SU-DHL-6 (cell line): Measurements from ENCODE around the gene ANKRD36C.
"Not testable (repeated sequence)": the region's sequence is repeated elsewhere in the genome, so short reads cannot be mapped to it uniquely, and the experiment has no call there.

Experiments
- H2AFZ ChIP-seq: fragments of 200-600 bp; sonication (generic); 2 replicates; pipeline ENCODE4 v1.6.1; 2014; ENCODE audit warnings: low read depth, mild to moderate bottlenecking, moderate library complexity, mixed read lengths, antibody characterized with exemption, low read length; ENCODE audit not compliant: severe bottlenecking
- H3F3A ChIP-seq: fragments of 200-600 bp; shearing (Covaris generic); 2 replicates; pipeline ENCODE4 v1.6.0; 2016; ENCODE audit warnings: antibody characterized with exemption, mild to moderate bottlenecking; ENCODE audit not compliant: insufficient read depth
- H3K27ac ChIP-seq: fragments of 200-600 bp; sonication (generic); 2 replicates; pipeline ENCODE4 v1.5.1; 2016; ENCODE audit warnings: low read depth, mild to moderate bottlenecking, low read length, moderate library complexity, mixed read lengths
- H3K27me3 ChIP-seq: fragments of 200-600 bp; sonication (generic), shearing (Covaris generic); 2 replicates; pipeline ENCODE4 v1.6.0; 2014; ENCODE audit warnings: mild to moderate bottlenecking, low read length
- H3K36me3 ChIP-seq: fragments of 200-600 bp; sonication (generic); 2 replicates; pipeline ENCODE4 v1.6.1; 2014; ENCODE audit warnings: mild to moderate bottlenecking, low read length, mixed read lengths
- H3K4me2 ChIP-seq: fragments of 300-600, 200-600 bp; shearing (Covaris generic), sonication (generic); 2 replicates; pipeline ENCODE4 v1.6.0; 2014; ENCODE audit warnings: low read length, low read depth, mild to moderate bottlenecking; ENCODE audit not compliant: poor library complexity, severe bottlenecking
- H3K4me3 ChIP-seq: fragments of 200-600 bp; sonication (generic); 2 replicates; pipeline ENCODE4 v1.5.1; 2014; ENCODE audit warnings: antibody characterized with exemption, low read length, mild to moderate bottlenecking, mixed read lengths; ENCODE audit not compliant: insufficient read depth, poor library complexity, severe bottlenecking
- H3K79me2 ChIP-seq: fragments of 200-600 bp; sonication (generic); 2 replicates; pipeline ENCODE4 v1.6.1; 2014; ENCODE audit warnings: mild to moderate bottlenecking, low read length, moderate library complexity; ENCODE audit not compliant: insufficient read depth
- H3K9ac ChIP-seq: fragments of 200-600 bp; sonication (generic); 2 replicates; pipeline ENCODE4 v1.7.0; 2014; ENCODE audit warnings: mild to moderate bottlenecking, low read length
- H3K9me2 ChIP-seq: fragments of 200-600 bp; sonication (generic); replicated peaks from 2 replicates; pipeline ENCODE4 v1.6.1; 2014; ENCODE audit warnings: low read length; ENCODE audit not compliant: insufficient read depth
- H3K9me3 ChIP-seq: fragments of 200-600 bp; sonication (generic); 2 replicates; pipeline ENCODE4 v1.6.1; 2014; ENCODE audit warnings: low read length, mixed read lengths; ENCODE audit not compliant: insufficient read depth
- H4K20me1 ChIP-seq: fragments of 200-600 bp; sonication (generic); 2 replicates; pipeline ENCODE4 v1.6.1; 2014; ENCODE audit warnings: low read depth, mild to moderate bottlenecking, antibody characterized with exemption, low read length, moderate library complexity, mixed read lengths
- CTCF ChIP-seq: fragments of 200-600 bp; sonication (generic); IDR thresholded peaks from one replicate; pipeline ENCODE4 v1.5.1; 2017; ENCODE audit warnings: antibody characterized with exemption, mild to moderate bottlenecking, low read length, moderate library complexity; ENCODE audit not compliant: insufficient read depth, poor library complexity, severe bottlenecking

Gene ANKRD36C

GRCh38 chr2:96008051-96008450 lies 16.4 kb upstream of the ANKRD36C start:
- H3K4me3 ChIP-seq, H2AFZ ChIP-seq, H3K9ac ChIP-seq, H3K27ac ChIP-seq, H3K9me2 ChIP-seq, H3K27me3 ChIP-seq, H3K9me3 ChIP-seq, H3F3A ChIP-seq, H3K4me2 ChIP-seq, H3K79me2 ChIP-seq, H3K36me3 ChIP-seq, H4K20me1 ChIP-seq: not testable (repeated sequence)

GRCh38 chr2:96006248-96006647 lies 14.6 kb upstream of the ANKRD36C start:
- H2AFZ ChIP-seq, H3K27ac ChIP-seq, H3F3A ChIP-seq, H3K4me3 ChIP-seq, H3K9me2 ChIP-seq, H3K9me3 ChIP-seq, H3K4me2 ChIP-seq, H3K79me2 ChIP-seq, H3K36me3 ChIP-seq, H3K27me3 ChIP-seq, H3K9ac ChIP-seq, H4K20me1 ChIP-seq: not testable (repeated sequence)

GRCh38 chr2:95992520-95993272 lies 1.1 kb upstream of the ANKRD36C start:
- not testable (repeated sequence) for H3K79me2 ChIP-seq, H3K36me3 ChIP-seq, H3F3A ChIP-seq, H3K27me3 ChIP-seq, H4K20me1 ChIP-seq, H3K9me2 ChIP-seq, H3K9me3 ChIP-seq
- peak; percentile 69 for TF ChIP-seq CTCF
- Histone ChIP-seq H3K4me2 (peak overlapping the region; percentile 97), H3K4me3 (peak overlapping the region; percentile 76), H3K9ac (peak overlapping the region; percentile 76), H2AFZ (peak overlapping the region; percentile 98), H3K27ac (peak overlapping the region; percentile 79)

- H3K9ac ChIP-seq = peak overlapping the region; percentile 76
- H4K20me1 ChIP-seq = not testable (repeated sequence)
- H3K4me2 ChIP-seq = peak overlapping the region; percentile 97
These were observed 478 bp upstream of the ANKRD36C start for GRCh38 chr2:95992102-95992501.

GRCh38 chr2:95990884-95991283 lies 740 bp downstream of the ANKRD36C start:
- not testable (repeated sequence) for H3F3A ChIP-seq, H3K9me3 ChIP-seq, H3K9me2 ChIP-seq, H2AFZ ChIP-seq, H3K27me3 ChIP-seq, H4K20me1 ChIP-seq, H3K4me3 ChIP-seq, H3K36me3 ChIP-seq, H3K27ac ChIP-seq, H3K79me2 ChIP-seq
- H3K9ac ChIP-seq = peak overlapping the region; percentile 66
- peak overlapping the region; percentile 43 for H3K4me2 ChIP-seq

More at GRCh38 chr2:95992102-95992501, 478 bp upstream of the ANKRD36C start:
- not testable (repeated sequence) for H3K27me3 ChIP-seq, H3F3A ChIP-seq, H3K79me2 ChIP-seq, H3K36me3 ChIP-seq, H3K9me2 ChIP-seq, H3K9me3 ChIP-seq
- peak overlapping the region; percentile 98 for H2AFZ ChIP-seq
- H3K27ac ChIP-seq = peak overlapping the region; percentile 79
- H3K4me3 ChIP-seq = peak overlapping the region; percentile 76

GRCh38 chr2:95951662-95952061 lies 40.0 kb downstream of the ANKRD36C start:
- not testable (repeated sequence) for H3K9me3 ChIP-seq, H3K4me3 ChIP-seq, H3K79me2 ChIP-seq, H2AFZ ChIP-seq, H3K9ac ChIP-seq, H4K20me1 ChIP-seq, H3K9me2 ChIP-seq, H3K27ac ChIP-seq, H3F3A ChIP-seq, H3K4me2 ChIP-seq, H3K27me3 ChIP-seq, H3K36me3 ChIP-seq

GRCh38 chr2:95948039-95948438 lies 43.6 kb downstream of the ANKRD36C start:
- not testable (repeated sequence) for H2AFZ ChIP-seq, H3K27me3 ChIP-seq, H3F3A ChIP-seq, H3K36me3 ChIP-seq, H3K79me2 ChIP-seq, H3K9me3 ChIP-seq, H4K20me1 ChIP-seq, H3K9ac ChIP-seq, H3K4me3 ChIP-seq, H3K27ac ChIP-seq, H3K4me2 ChIP-seq, H3K9me2 ChIP-seq
